Measurements from ENCODE around the gene PNMA6E.

PNMA6E gene

DNA sequence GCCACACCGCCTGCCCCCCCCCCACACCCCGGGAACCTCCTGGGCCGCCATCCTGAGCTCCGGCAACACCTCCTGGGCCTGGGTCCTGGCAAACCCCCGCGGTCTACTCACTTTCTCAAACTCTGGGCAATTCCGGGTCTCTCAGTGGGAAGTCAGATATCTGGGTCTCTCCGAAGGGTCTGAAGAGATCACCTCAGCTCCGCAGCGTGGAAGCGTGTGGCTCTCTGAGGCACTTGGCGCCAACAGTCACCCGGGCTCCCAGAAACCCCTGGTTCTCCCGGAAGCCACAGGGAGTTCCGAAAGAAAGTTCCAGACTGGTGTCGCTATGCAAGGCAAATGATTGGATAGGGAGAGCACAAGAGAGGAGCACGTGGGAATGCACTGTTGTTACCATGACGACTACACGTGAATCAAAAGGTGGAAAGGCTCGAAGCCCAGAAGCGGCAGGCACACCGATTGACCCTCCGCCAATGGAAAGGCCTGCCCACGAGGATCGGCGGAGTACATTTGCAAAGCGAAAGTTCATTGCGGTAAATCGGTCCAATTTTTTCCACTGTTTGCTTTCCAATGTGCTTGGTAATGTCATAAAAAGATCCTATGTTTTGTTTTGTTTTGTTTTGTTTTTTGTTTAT lies at the start of gene PNMA6E:
Gene PNMA6E (minus strand): TSS at position 218 of the 632 bp plus-strand sequence. CDS start 2,501 bp downstream, outside the sequence.
- no peak for DNase-seq

DNA sequence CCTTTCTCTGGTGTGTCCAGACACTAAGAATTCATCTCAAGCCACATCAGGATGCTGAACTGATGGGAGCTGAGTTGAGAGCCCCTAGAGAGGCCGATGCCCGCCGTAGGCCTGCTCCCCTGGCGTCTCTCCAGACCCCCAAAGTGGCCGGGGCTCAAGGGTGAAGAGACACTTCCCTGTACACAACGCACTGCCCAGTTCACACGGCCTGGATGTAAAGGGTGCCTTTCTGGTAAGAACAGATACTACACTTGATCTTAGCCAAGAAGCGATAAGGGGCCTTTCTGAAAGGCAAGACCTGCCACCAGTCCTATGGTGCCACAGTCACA lies 49.8 kb upstream of the PNMA6E start:
- no peak for DNase-seq

DNA sequence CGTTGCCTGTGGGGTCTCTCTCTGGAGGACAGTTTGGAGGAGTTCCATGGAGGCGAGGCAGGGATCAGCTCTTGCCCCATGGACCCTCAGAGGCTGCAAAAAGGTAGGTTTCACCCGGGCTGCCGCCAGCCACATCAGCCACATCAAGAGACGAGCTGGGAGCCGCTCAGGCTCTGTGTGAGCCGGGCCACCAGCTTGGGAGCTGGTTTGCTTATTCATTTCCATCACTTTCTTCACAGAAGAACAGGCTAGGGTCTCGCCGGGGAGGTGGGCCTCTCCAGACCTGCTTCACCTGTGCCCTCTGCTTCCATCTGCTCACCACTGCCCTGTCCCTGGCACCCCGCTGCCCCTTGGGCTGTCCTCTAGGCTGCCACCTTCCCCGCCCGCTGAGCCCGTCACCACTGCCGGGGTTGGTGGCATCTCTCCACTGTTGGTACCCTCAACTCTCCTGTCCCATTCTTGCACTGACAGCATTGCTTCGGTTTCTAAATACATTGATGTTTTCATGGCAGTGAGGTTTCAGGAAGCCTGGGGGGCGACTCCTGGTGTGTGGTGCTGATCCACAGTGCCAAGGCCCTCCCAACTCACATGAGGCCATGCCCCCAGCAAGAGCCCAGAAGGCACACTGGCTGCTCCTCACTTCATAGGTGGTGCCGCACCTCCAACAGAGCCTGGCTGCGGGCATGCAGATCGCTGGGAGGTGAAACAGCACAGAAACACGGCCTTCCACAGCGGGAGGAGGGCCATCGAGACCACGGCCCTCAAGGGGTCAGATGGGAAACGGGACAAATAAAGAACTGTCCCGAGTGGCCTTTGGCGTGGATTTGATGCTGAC lies 49.2 kb upstream of the PNMA6E start:
- DNase-seq: no peak

GRCh38 chrX:153449368-153450113 lies 48.4 kb upstream of the PNMA6E start:
- DNase-seq: no peak

DNA sequence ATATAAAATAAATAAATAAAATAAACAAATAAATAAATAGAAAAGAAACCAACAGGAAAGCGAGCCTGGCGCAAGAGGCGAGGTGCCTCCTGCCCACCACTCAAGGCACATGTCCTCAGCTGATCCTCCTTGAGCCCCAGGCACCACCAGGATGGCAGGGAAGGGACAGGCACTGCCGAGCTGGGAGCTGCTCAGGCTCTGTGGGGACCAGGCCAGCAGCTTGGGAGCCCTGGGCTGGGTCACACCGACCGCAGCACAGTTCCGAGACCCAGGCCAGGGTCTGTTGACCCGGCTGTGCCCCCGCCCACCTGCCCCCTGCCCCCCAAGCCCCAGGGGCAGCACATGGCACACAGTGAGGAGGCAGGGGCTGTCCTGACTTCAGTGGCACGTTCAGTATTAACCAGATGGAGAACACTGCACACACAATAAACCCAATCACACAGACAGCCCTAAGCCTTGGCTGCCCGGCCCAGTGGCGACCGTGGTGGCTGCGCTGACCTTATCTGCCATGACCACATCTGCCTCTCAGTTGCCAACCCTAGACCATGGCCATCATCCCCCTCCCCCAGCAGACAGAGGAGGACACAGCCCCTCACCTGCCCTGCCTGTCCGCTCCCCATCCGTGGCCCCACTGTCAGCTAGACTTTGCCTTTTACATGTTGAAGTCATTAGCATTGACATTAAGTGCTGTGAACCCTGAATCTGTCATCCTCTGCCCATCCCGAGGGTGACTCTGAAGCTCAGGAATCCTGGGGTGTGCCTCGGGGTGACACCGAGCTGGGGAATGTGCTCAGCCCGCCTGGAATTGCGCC lies 47.6 kb upstream of the PNMA6E start:
- no peak for DNase-seq

- no peak for DNase-seq
Measured at GRCh38 chrX:153447581-153447960, 46.4 kb upstream of the PNMA6E start.

GRCh38 chrX:153446950-153447580 lies 45.9 kb upstream of the PNMA6E start:
- DNase-seq: no peak

DNA sequence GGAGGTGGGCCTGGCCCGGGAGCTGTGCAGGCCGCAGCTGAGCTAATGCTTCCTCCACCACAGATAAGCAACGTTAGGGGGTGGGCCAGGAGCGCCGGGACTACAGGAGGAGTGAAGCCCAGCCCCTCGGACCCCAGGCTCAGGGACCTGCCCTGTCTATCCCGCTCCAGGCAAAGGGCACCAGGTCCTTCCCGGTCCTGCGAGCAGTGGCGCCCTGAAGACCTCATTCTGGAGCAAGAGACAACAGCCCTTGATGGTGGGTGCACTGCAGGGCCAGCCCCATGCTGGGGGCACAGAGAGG lies 45.4 kb upstream of the PNMA6E start:
- no peak for DNase-seq

GRCh38 chrX:153445856-153446635 lies 44.9 kb upstream of the PNMA6E start, which contains the start of gene TREX2:
Gene TREX2, minus strand, starts transcription at chrX:153446056. Its CDS starts 626 bp downstream, at chrX:153445430.
- DNase-seq: no peak

DNA sequence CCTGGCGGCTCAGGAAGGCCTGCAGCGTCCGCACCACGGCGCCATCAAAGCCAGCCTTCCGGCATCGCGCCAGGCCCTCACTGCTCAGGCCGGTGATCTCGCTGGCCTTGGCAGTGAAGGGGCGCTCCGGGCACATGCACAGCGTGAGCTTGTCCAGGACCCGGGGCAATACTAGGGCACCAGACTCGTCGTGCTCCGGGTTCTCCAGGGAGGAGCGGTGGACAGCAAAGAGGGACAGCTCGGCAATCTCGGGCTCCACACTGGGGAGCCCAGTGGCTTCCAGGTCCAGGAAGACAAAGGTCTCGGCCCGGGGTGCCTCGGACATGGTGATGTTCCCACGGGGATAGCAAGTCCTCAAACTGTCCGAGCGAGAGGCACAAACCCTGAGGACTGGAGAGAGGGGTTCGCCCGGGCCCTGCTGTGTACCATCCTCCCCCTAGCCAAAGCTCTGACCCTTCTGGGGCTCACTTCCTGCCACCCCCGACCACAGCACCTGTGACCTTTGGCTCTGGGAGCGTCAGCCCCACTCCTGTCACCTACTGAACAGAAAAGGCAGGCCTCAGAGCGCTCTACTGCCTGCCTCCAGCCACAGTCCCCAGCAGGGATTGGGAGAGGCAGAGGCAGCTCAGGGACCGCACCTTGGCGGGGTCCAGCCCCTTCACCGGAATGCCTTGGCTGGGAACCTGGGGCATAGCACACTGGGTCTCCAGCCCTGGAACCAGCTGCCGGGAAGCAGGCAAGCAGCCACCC lies 44.1 kb upstream of the PNMA6E start:
- DNase-seq: no peak

DNA sequence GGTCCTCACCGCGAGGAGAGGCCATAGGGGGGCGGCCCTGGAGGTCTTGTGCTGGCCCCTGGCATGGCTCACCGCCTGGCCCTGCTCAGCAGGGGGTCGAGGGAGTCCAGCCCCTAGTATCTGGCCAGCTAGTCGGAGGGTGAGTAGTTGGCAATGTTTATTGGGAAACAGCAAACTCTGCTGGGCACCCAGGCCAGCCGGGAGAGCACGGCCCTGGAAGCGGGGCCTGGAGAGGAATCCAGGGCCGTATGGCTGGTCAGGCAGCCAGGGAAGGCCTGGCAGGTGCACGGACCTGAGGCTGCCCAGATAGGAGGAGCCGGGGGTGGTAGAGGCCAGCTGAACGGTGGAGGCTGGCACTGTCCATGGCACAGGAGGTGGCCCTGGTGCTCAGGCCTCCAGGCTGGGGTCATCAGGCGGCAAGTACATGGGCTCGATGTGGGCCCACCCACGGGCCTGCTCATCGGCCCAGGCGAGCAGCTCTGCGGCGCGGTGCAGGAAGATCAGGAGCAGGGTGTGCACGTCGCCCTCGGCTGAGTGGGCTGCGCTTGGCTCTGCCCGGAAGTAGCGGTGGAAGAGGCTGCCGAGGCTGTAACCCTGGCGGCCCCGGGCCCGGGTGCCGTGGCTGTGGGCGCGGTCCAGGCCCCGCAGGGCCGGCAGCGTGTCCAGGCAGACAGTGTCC lies 43.3 kb upstream of the PNMA6E start:
- no peak for DNase-seq

- no peak for DNase-seq
Measured at GRCh38 chrX:153443476-153444332, 42.6 kb upstream of the PNMA6E start.

- DNase-seq: no peak
Measured at GRCh38 chrX:153442463-153442862, 41.3 kb upstream of the PNMA6E start.

- DNase-seq: no peak
Measured at GRCh38 chrX:153441981-153442380, 40.8 kb upstream of the PNMA6E start.

GRCh38 chrX:153441296-153441695 lies 40.1 kb upstream of the PNMA6E start:
- DNase-seq: no peak

DNA sequence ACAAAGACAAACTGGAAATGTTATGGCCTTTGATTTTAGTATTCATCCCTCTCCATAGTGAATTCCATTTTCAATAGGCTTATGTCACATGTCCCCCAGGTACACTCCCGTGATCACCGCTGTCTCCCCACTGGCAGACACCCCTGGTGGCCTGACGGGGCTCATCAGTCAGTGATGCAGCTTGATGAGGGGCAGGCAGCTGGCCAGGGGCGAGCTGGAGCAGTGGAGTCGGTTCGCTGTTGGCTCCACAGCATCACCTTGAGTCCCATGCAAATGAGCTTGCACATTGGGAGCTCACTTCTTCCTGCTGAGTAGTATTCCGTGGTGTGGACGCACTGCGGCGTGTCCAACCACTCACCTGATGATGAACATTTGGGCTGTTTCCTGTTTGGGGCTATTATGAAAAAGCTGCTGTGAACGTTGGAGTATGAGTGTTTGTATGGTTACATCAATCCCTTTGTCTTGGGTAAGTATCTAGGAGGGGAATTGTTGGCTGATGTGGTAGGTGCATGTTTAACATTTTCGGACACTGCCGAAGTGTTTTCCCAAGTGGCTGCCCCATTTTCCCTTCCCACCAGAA lies 39.5 kb upstream of the PNMA6E start:
- DNase-seq: no peak

GRCh38 chrX:153439977-153440376 lies 38.8 kb upstream of the PNMA6E start:
- no peak for DNase-seq

- DNase-seq: no peak
Measured at GRCh38 chrX:153438532-153438931, 37.4 kb upstream of the PNMA6E start.

DNA sequence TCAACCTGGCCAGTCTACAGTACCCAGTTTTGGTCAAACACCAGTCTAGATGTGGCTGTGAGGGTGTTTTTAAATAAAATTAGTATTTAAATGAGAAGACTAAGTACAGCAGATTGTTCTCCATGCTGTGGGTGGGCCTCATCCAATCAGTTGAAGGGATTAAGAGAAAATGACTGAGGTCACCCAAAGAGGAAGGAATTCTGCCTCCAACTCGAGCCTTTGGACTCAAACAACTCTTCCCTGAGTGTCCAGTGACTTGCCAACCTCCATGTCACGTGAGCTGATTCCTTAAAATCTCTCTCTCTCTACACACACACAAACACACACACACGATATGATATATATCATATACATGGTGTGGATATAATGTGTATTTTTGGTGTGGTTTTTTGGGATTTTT lies 34.7 kb upstream of the PNMA6E start:
- DNase-seq: no peak
